ENCODE data around the gene UST. TPM values are rescaled to one million over a fixed set of nuclear protein-coding genes. Genes with fewer than 3 reads are reported as not detected.

UST gene
- total and polyA plus RNA-seq, 2 experiments from 2014 or later = 8.0 to 11.7 TPM

GRCh38 chr6:149045404-149045803, 298.6 kb downstream of the UST start:
- WGBS (ENCODE audit: low lambda C conversion rate, missing lambda C conversion rate) = 77% methylated on average over 2 of the region's 2 CpGs
- no peak overlapping the region for H3K4me2 ChIP-seq

GRCh38 chr6:149046164-149046821, 299.5 kb downstream of the UST start:
- H3K4me2 ChIP-seq = no peak overlapping the region
- WGBS (ENCODE audit: low lambda C conversion rate, missing lambda C conversion rate) = 90% methylated on average over 6 of the region's 6 CpGs

More at GRCh38 chr6:149045404-149045803, 298.6 kb downstream of the UST start:
- Histone ChIP-seq H2AFZ (no peak overlapping the region), H3K4me3 (no peak overlapping the region), H3K4me1 (ENCODE audit: insufficient read depth) (no peaks in the 10 kb centered on the region), H3K27me3 (no peaks in the 10 kb centered on the region), H3K36me3 (replicated peaks; ENCODE audit: insufficient read depth, low read depth) (no peaks in the 10 kb centered on the region), H3K79me2 (no peaks in the 10 kb centered on the region), H3K27ac (no peak overlapping the region), H3K9me2 (replicated peaks; ENCODE audit: insufficient read depth) (no peaks in the 10 kb centered on the region), H4K20me1 (ENCODE audit: insufficient read depth, poor library complexity, severe bottlenecking) (no peaks in the 10 kb centered on the region), H3K9me3 (ENCODE audit: low read depth) (no peaks in the 10 kb centered on the region)
- TF ChIP-seq EZH2phosphoT487 (IDR thresholded peaks at IDR 0.05; ENCODE audit: low read depth, severe bottlenecking, unreplicated experiment) (no peak), EZH2 (IDR thresholded peaks at IDR 0.05; ENCODE audit: borderline replicate concordance) (no peak), CTCF (IDR thresholded peaks at IDR 0.05; ENCODE audit: poor library complexity) (no peak)
- DNase-seq (ENCODE audit: low spot score) = no peak

GRCh38 chr6:149046822-149047246, 300.0 kb downstream of the UST start:
- Histone ChIP-seq H3K4me2 (no peak overlapping the region), H3K36me3 (replicated peaks; ENCODE audit: insufficient read depth, low read depth) (no peaks in the 10 kb centered on the region), H3K27ac (no peak overlapping the region), H3K27me3 (no peaks in the 10 kb centered on the region), H3K4me1 (ENCODE audit: insufficient read depth) (no peaks in the 10 kb centered on the region), H3K9me3 (ENCODE audit: low read depth) (no peaks in the 10 kb centered on the region), H3K4me3 (no peak overlapping the region), H3K79me2 (no peaks in the 10 kb centered on the region), H3K9me2 (replicated peaks; ENCODE audit: insufficient read depth) (no peaks in the 10 kb centered on the region), H2AFZ (no peak overlapping the region), H4K20me1 (ENCODE audit: insufficient read depth, poor library complexity, severe bottlenecking) (no peaks in the 10 kb centered on the region)
- TF ChIP-seq EZH2phosphoT487 (IDR thresholded peaks at IDR 0.05; ENCODE audit: low read depth, severe bottlenecking, unreplicated experiment) = no peak
- TF ChIP-seq EZH2 (IDR thresholded peaks at IDR 0.05; ENCODE audit: borderline replicate concordance) = no peak
- TF ChIP-seq CTCF (IDR thresholded peaks at IDR 0.05; ENCODE audit: poor library complexity) = no peak
- WGBS (ENCODE audit: low lambda C conversion rate, missing lambda C conversion rate) = 61% methylated on average over 3 of the region's 3 CpGs
- no peak for DNase-seq (ENCODE audit: low spot score)

More at GRCh38 chr6:149046164-149046821, 299.5 kb downstream of the UST start:
- DNase-seq (ENCODE audit: low spot score) = no peak
- no peaks in the 10 kb centered on the region for H3K27me3 ChIP-seq
- H3K79me2 ChIP-seq = no peaks in the 10 kb centered on the region
- H3K36me3 ChIP-seq (replicated peaks; ENCODE audit: insufficient read depth, low read depth) = no peaks in the 10 kb centered on the region
- H3K4me1 ChIP-seq (ENCODE audit: insufficient read depth) = no peaks in the 10 kb centered on the region
- no peak overlapping the region for H3K4me3 ChIP-seq
- H4K20me1 ChIP-seq (ENCODE audit: insufficient read depth, poor library complexity, severe bottlenecking) = no peaks in the 10 kb centered on the region
- H3K9me3 ChIP-seq (ENCODE audit: low read depth) = no peaks in the 10 kb centered on the region
- no peak overlapping the region for H2AFZ ChIP-seq
- TF ChIP-seq EZH2 (IDR thresholded peaks at IDR 0.05; ENCODE audit: borderline replicate concordance) = no peak
- TF ChIP-seq EZH2phosphoT487 (IDR thresholded peaks at IDR 0.05; ENCODE audit: low read depth, severe bottlenecking, unreplicated experiment) = no peak
- H3K27ac ChIP-seq = no peak overlapping the region
- H3K9me2 ChIP-seq (replicated peaks; ENCODE audit: insufficient read depth) = no peaks in the 10 kb centered on the region

- DNase-seq (ENCODE audit: low spot score) = no peak
- Histone ChIP-seq H4K20me1 (ENCODE audit: insufficient read depth, poor library complexity, severe bottlenecking) (no peaks in the 10 kb centered on the region), H3K9me2 (replicated peaks; ENCODE audit: insufficient read depth) (no peaks in the 10 kb centered on the region), H3K79me2 (no peaks in the 10 kb centered on the region), H2AFZ (no peak overlapping the region), H3K27ac (no peak overlapping the region), H3K27me3 (no peaks in the 10 kb centered on the region), H3K4me2 (no peak overlapping the region), H3K9me3 (ENCODE audit: low read depth) (no peaks in the 10 kb centered on the region), H3K4me3 (no peak overlapping the region), H3K36me3 (replicated peaks; ENCODE audit: insufficient read depth, low read depth) (no peaks in the 10 kb centered on the region), H3K4me1 (ENCODE audit: insufficient read depth) (no peaks in the 10 kb centered on the region)
- WGBS (ENCODE audit: low lambda C conversion rate, missing lambda C conversion rate) = 62% methylated on average over 2 of the region's 2 CpGs
- TF ChIP-seq CTCF (IDR thresholded peaks at IDR 0.05; ENCODE audit: poor library complexity) = no peak
- TF ChIP-seq EZH2 (IDR thresholded peaks at IDR 0.05; ENCODE audit: borderline replicate concordance) = no peak
- TF ChIP-seq EZH2phosphoT487 (IDR thresholded peaks at IDR 0.05; ENCODE audit: low read depth, severe bottlenecking, unreplicated experiment) = no peak
Measured at GRCh38 chr6:149049230-149049629, 302.4 kb downstream of the UST start.
